GM12874 (cell line): ENCODE data around the gene ITPR2.

ENCODE experiments used
- CTCF ChIP-seq: IDR thresholded peaks from 2 replicates; pipeline ENCODE4 v1.5.1; 2011; ENCODE audit warnings: low read depth, mild to moderate bottlenecking, control low read depth, low read length, moderate library complexity; ENCODE audit not compliant: insufficient read depth

Gene ITPR2

GRCh38 chr12:26621932-26622331 is 211.1 kb downstream of the ITPR2 start:
- TF ChIP-seq CTCF, result no peak

GRCh38 chr12:26620907-26621306 is 212.1 kb downstream of the ITPR2 start:
- no peak for TF ChIP-seq CTCF

GRCh38 chr12:26617513-26617912 is 215.5 kb downstream of the ITPR2 start:
- no peak for TF ChIP-seq CTCF

DNA sequence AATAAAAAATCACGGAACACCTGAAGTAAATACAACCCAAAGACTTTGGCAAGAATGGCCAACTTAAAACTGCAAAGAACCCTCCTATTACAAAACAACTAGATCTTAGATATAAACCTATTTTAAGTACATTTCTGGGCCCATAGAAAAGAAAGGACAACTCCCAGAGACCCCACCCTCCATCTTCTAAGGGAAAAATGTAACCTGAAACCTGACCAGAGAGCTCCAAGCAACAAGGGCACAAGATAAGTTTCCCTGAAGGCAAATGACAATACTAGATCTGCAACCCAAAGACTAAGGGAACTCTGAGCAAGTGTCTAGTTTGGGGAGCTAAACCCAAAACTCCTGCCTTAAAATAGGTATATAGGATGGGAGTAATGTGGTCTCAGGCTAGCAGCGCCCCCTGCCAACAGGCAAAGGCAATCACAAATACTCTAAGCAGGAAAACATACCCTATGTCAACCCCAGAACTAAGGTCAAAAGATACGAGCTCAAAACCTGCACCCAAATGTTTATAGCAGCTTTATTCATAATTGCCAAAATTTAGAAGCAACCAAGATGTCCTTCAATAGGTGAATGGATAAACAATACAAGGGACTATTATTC is 218.9 kb downstream of the ITPR2 start:
- TF ChIP-seq CTCF, result peak; percentile 45; the same call in 1 of the 2 replicates

- no peak for TF ChIP-seq CTCF
Observed at GRCh38 chr12:26612203-26612602, 220.8 kb downstream of the ITPR2 start.

DNA sequence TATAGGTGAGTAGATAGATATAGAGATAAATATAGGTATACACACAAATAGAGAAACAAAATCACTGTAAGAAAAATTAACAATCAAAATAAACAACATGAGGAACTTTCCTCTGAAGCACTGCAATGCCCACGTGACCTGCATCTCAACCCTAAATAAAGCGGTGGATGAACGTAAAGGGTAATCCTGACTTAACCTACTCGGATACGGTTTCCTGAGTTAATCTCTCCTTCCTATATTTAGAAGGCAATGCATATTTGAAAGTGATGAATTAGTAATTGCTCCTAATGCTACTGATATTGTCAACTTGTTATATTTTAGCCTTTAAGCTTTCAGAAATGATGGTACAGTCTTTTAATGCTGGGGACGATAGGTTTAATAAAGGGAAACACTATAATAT is 221.4 kb downstream of the ITPR2 start:
- no peak for TF ChIP-seq CTCF

GRCh38 chr12:26610774-26611173 is 222.2 kb downstream of the ITPR2 start:
- no peak for TF ChIP-seq CTCF
